GM18507 (cell line): ENCODE data around the gene DTD1.

ENCODE experiments used
- DNase-seq: peaks from one replicate; pipeline ENCODE4 v3.0.0; 2011; ENCODE audit warnings: low read depth; ENCODE audit not compliant: insufficient read length; ENCODE audit errors: extremely low spot score
- FAIRE-seq: peaks from 2 replicates; lab custom pipeline; 2011; peaks lifted over from hg19 to GRCh38; lab: Jason Lieb, UNC

The DTD1 gene

GRCh38 chr20:18653736-18654447 is 66.0 kb downstream of the DTD1 start:
- no peak for DNase-seq
- FAIRE-seq = no peak

- DNase-seq (no peak), FAIRE-seq (no peak)
These were observed 66.6 kb downstream of the DTD1 start for GRCh38 chr20:18654448-18654773.

DNA sequence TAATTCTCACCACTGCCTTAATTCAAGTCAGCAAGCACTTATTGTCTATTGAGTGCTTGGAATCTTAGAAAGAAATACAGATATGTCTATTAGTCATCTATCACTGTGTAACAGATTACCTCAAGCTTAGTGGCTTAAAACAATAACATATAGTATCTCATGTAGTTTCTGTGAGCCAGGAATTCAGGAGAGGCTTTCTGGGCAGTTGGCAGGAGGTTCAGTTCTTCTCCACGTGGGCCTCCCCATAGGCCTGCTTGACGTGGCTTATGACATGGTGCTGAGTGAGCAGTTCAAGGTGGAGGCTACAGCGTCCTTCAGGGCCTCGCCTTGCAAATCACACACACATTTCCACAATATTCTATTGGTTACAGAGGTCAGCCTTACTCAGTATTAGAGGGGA is 69.7 kb downstream of the DTD1 start:
- FAIRE-seq = no peak

GRCh38 chr20:18662279-18663040 is 74.6 kb downstream of the DTD1 start:
- FAIRE-seq (peak; percentile 58), DNase-seq (no peak)

More for the DNA sequence above, 69.7 kb downstream of the DTD1 start:
- no peak for DNase-seq

- FAIRE-seq = no peak
- no peak for DNase-seq
These were observed 76.1 kb downstream of the DTD1 start for GRCh38 chr20:18663932-18664331.

- DNase-seq = no peak
- no peak for FAIRE-seq
These were observed 77.3 kb downstream of the DTD1 start for GRCh38 chr20:18665135-18665534.

GRCh38 chr20:18666803-18667415 is 79.1 kb downstream of the DTD1 start:
- FAIRE-seq = no peak
- DNase-seq = no peak

GRCh38 chr20:18669241-18670019 is 81.6 kb downstream of the DTD1 start:
- FAIRE-seq (no peak), DNase-seq (no peak)

GRCh38 chr20:18671203-18671710 is 83.4 kb downstream of the DTD1 start:
- DNase-seq (no peak), FAIRE-seq (no peak)

- no peak for DNase-seq
- no peak for FAIRE-seq
These were observed 85.0 kb downstream of the DTD1 start for GRCh38 chr20:18672834-18673233.

- no peak for DNase-seq
- FAIRE-seq = no peak
These were observed 88.5 kb downstream of the DTD1 start for GRCh38 chr20:18676396-18676795.

- no peak for DNase-seq
- no peak for FAIRE-seq
These were observed 89.3 kb downstream of the DTD1 start for GRCh38 chr20:18677126-18677525.

DNA sequence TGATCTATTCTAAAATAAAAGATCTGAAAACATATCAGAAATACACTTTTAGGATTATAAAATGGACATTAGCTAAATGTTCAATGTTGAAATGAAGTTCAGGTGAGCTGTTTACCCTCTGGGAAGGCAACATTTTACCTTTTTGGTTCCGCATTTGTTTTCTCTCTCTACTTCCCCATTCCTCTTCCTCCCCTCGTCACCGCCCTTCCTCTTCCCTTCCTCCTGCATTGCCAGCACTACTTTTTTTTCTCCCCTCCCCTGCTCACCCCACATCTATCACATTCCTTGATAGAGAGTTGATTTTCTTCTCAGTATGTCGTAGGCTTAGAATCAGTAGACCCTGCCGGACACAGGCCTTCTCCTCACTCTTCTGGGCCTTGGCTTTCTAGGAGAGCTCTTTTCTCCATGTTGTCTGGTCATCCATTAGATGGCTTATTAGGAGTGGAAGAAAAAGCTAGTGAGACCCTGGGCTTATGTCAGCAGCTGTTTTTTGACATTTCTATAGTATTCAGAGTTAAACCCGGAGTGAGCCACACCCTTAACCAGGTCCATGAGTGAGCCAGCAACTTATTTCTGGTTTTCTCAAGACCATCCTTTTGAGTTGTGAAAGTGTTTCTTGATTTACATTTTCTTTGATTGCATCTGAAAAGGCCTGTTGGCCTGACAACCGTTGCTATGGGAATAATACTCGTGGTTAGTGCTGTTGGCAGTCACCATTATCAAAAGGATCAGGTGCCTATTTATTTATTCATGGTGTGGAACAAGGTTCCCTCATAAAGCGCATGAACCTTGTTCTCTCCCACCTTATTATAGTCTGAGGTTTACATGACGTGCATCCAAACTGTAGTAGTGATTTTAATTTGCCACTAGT is 90.9 kb downstream of the DTD1 start:
- DNase-seq (no peak), FAIRE-seq (peak; percentile 45)

GRCh38 chr20:18683839-18684238 is 96.0 kb downstream of the DTD1 start:
- no peak for FAIRE-seq

DNA sequence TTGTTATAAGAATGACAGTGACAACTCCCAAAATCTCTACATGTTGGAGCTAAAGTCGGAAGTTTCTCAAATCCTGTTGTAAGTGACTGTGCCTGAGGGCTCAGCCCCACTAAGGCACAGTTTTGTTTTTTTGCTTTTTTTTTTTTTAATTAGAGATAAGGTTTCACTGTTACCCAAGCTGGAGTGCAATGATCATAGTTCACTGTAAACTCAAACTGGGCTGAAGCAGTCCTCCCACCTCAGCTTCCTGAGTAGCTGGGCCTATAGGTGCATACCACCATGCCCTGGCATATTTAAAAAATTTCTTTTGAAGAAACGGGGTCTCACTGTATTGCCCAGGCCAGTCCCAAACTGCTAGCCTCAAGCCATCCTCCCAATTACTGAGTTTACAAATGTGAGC is 96.9 kb downstream of the DTD1 start:
- no peak for FAIRE-seq
- DNase-seq = no peak

More at GRCh38 chr20:18683839-18684238, 96.0 kb downstream of the DTD1 start:
- no peak for DNase-seq

DNA sequence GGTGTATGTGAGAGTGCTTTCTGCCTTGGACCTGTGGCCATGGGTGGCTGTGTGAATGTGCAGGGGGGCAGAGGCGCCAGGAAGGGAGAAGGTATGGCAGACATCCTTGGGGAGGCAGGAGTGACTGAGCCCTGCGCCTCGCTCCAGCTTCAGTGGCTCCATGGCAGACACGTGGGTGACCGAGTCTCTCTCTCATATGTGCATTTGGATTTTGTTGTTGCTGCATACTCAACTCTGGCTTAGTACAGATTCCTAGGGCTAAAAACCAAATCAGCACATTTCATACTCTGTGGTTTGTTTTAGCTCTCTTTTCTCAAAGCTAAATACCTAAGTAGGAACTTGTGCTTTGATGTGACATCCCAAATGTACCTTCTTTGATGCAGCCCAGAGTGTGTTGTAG is 97.6 kb downstream of the DTD1 start:
- DNase-seq = no peak
- FAIRE-seq = no peak

DNA sequence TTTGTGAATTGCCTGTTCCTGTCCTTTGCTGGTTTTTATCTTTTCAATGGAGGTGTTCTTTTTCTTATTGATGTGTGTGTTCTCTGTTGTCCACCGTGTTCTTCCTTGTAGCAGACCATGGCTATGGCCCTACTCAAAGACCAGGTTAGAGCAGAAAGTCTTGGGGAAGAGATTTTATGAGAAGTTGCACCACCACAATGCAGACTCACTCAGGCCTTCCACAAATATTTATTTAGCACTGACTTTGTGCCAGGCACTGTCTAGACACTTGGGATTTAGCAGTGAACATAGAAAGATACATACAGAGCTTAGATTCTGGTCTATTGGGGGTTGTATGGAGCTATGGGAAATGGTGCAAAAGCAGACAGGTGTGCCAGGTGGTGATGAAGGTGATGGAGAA is 98.8 kb downstream of the DTD1 start:
- no peak for DNase-seq
- no peak for FAIRE-seq

DNA sequence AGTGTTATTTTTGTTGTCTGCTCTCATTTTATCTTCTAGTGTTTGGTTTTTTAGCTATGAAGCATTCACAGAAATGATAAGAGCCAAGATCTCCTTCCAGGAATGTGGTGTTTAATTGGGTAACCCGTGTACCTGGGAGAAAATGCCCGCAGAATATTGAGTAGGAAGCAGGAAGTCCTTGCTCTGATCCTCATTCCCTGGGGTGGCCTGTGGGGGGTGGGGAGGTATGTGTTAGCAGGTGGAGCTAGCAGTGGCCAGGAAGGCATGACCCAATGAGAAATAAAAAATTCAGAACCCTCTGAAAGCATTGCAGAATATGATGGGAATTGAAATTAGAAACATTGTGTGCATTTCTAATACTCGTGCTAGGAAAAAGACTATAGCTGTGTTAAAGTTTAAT is 100.8 kb downstream of the DTD1 start:
- no peak for DNase-seq
- no peak for FAIRE-seq

- DNase-seq (no peak), FAIRE-seq (no peak)
These were observed 101.7 kb downstream of the DTD1 start for GRCh38 chr20:18689557-18689956.
